GM20000 (cell line): Measurements from ENCODE around the gene GAS1.

Experiments used
- DNase-seq: peaks from one replicate; pipeline ENCODE4 v3.0.0; 2012; ENCODE audit warnings: low spot score
- CTCF ChIP-seq: IDR thresholded peaks from 2 replicates; pipeline ENCODE4 v1.5.1; 2012; ENCODE audit warnings: mild to moderate bottlenecking, control low read depth; ENCODE audit errors: extremely low read depth, missing control alignments

The GAS1 gene

GRCh38 chr9:86946201-86947145, 833 bp downstream of the GAS1 start:
- DNase-seq = peak; percentile 61
- TF ChIP-seq CTCF = no peak

- no peak for DNase-seq
These were observed 1.5 kb downstream of the GAS1 start for GRCh38 chr9:86945728-86946200.

GRCh38 chr9:86944796-86945727, 2.2 kb downstream of the GAS1 start:
- DNase-seq = no peak
- TF ChIP-seq CTCF = no peak

More at GRCh38 chr9:86945728-86946200, 1.5 kb downstream of the GAS1 start:
- TF ChIP-seq CTCF = no peak

GRCh38 chr9:86943201-86944113, 3.8 kb downstream of the GAS1 start:
- TF ChIP-seq CTCF = no peak

GRCh38 chr9:86942281-86943200, 4.8 kb downstream of the GAS1 start:
- no peak for DNase-seq
- no peak for TF ChIP-seq CTCF

More at GRCh38 chr9:86943201-86944113, 3.8 kb downstream of the GAS1 start:
- no peak for DNase-seq

DNA sequence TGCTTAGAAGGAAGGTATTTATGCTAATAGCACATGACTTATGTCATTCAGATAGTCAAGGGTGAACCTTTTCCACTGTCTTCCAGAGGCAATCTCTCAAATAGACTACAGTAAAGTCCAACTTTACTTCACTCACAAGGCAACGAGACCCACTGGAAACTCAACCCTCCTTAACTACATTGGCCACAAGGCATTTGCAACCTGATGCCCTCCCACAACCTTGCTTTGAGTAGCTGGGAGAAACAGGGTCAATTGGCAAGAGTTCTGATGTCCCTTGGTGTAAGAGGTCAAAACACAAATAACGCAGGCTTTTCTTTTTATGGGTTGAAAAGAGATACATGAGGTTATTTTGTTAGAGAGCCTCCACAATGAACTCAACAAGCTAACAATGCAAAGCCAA, 6.1 kb downstream of the GAS1 start:
- TF ChIP-seq CTCF = no peak
- DNase-seq = no peak
